SK-N-MC (cell line): ENCODE data around the gene SDK2.

Source experiments
- DNase-seq: peaks from one replicate; pipeline ENCODE4 v3.0.0-alpha.2; 2011; ENCODE audit warnings: low read depth, low spot score
- H3K27ac ChIP-seq: fragments of 200-600 bp; sonication (generic); 2 replicates; pipeline ENCODE4 v1.5.1; 2016; ENCODE audit warnings: mixed run types
- H3K36me3 ChIP-seq: fragments of 200-600 bp; sonication (generic); 2 replicates; pipeline ENCODE4 v1.6.1; 2017; ENCODE audit warnings: antibody characterized with exemption, low read length, mixed read lengths; ENCODE audit not compliant: insufficient read depth
- H3K4me3 ChIP-seq: fragments of 200-600 bp; sonication (generic); 2 replicates; pipeline ENCODE4 v1.5.1; 2016
- H3K9ac ChIP-seq: fragments of 200-600 bp; sonication (generic); 2 replicates; pipeline ENCODE4 v1.8.0; 2017; ENCODE audit warnings: mixed run types, mixed read lengths; ENCODE audit not compliant: insufficient read length
- H3K9me3 ChIP-seq: fragments of 200-600 bp; sonication (generic); 2 replicates; pipeline ENCODE4 v1.6.1; 2017; ENCODE audit warnings: low read depth, mild to moderate bottlenecking, antibody characterized with exemption, low read length, moderate library complexity, mixed read lengths
- EZH2 ChIP-seq: fragments of 200-600 bp; sonication (generic); IDR thresholded peaks from one replicate; pipeline ENCODE4 v1.6.1; 2017; ENCODE audit warnings: antibody characterized with exemption
- FOXP2 ChIP-seq: optimal IDR thresholded peaks from 2 replicates; pipeline ENCODE3; 2011; ENCODE audit warnings: mild to moderate bottlenecking, moderate library complexity; ENCODE audit not compliant: insufficient read depth; ENCODE audit errors: extremely low read length, control extremely low read depth
- POLR2AphosphoS5 ChIP-seq: IDR thresholded peaks from 2 replicates; pipeline ENCODE4 v1.6.1; 2012; ENCODE audit warnings: mild to moderate bottlenecking, low read depth, low read length, borderline replicate concordance

SDK2 gene

GRCh38 chr17:73434154-73434553 lies 210.1 kb downstream of the SDK2 start:
- no peak overlapping the region for H3K4me3 ChIP-seq
- no peaks in the 10 kb centered on the region for H3K36me3 ChIP-seq
- no peak for TF ChIP-seq EZH2
- TF ChIP-seq FOXP2: no peak
- no peak for TF ChIP-seq POLR2AphosphoS5
- H3K27ac ChIP-seq: no peak overlapping the region
- H3K9ac ChIP-seq: no peak overlapping the region
- H3K9me3 ChIP-seq: no peaks in the 10 kb centered on the region
- DNase-seq: no peak

- DNase-seq: no peak
- TF ChIP-seq EZH2: no peak
- no peak for TF ChIP-seq FOXP2
- Histone ChIP-seq H3K36me3 (no peaks in the 10 kb centered on the region), H3K9me3 (no peaks in the 10 kb centered on the region), H3K4me3 (no peak overlapping the region), H3K27ac (no peak overlapping the region), H3K9ac (no peak overlapping the region)
Measured at GRCh38 chr17:73433501-73433900, 210.7 kb downstream of the SDK2 start.

GRCh38 chr17:73432624-73433190 lies 211.5 kb downstream of the SDK2 start:
- no peak overlapping the region for H3K9ac ChIP-seq
- no peaks in the 10 kb centered on the region for H3K36me3 ChIP-seq
- DNase-seq: no peak
- H3K4me3 ChIP-seq: no peak overlapping the region
- H3K9me3 ChIP-seq: no peaks in the 10 kb centered on the region
- TF ChIP-seq EZH2 (no peak), POLR2AphosphoS5 (no peak), FOXP2 (no peak)
- H3K27ac ChIP-seq: no peak overlapping the region

GRCh38 chr17:73431401-73432205 lies 212.6 kb downstream of the SDK2 start:
- Histone ChIP-seq H3K9ac (no peak overlapping the region), H3K36me3 (no peaks in the 10 kb centered on the region), H3K9me3 (no peaks in the 10 kb centered on the region), H3K27ac (no peak overlapping the region), H3K4me3 (no peak overlapping the region)
- no peak for TF ChIP-seq EZH2
- no peak for DNase-seq

- H3K36me3 ChIP-seq: no peaks in the 10 kb centered on the region
- TF ChIP-seq EZH2 (no peak), POLR2AphosphoS5 (no peak), FOXP2 (no peak)
- DNase-seq: no peak
- no peak overlapping the region for H3K9ac ChIP-seq
- H3K4me3 ChIP-seq: no peak overlapping the region
- no peak overlapping the region for H3K27ac ChIP-seq
- H3K9me3 ChIP-seq: no peaks in the 10 kb centered on the region
Measured at GRCh38 chr17:73430848-73431247, 213.4 kb downstream of the SDK2 start.

GRCh38 chr17:73430165-73430680 lies 214.0 kb downstream of the SDK2 start:
- TF ChIP-seq POLR2AphosphoS5 (no peak), FOXP2 (no peak), EZH2 (no peak)
- Histone ChIP-seq H3K36me3 (no peaks in the 10 kb centered on the region), H3K9ac (no peak overlapping the region), H3K9me3 (no peaks in the 10 kb centered on the region), H3K4me3 (no peak overlapping the region), H3K27ac (no peak overlapping the region)
- no peak for DNase-seq

- H3K4me3 ChIP-seq: no peak overlapping the region
- TF ChIP-seq POLR2AphosphoS5 (no peak), EZH2 (no peak), FOXP2 (no peak)
- no peaks in the 10 kb centered on the region for H3K36me3 ChIP-seq
- H3K9ac ChIP-seq: no peak overlapping the region
- DNase-seq: no peak
- no peaks in the 10 kb centered on the region for H3K9me3 ChIP-seq
- no peak overlapping the region for H3K27ac ChIP-seq
Measured at GRCh38 chr17:73429440-73430164, 214.6 kb downstream of the SDK2 start.

GRCh38 chr17:73427198-73427597 lies 217.0 kb downstream of the SDK2 start:
- no peaks in the 10 kb centered on the region for H3K9me3 ChIP-seq
- no peak overlapping the region for H3K4me3 ChIP-seq
- no peak overlapping the region for H3K9ac ChIP-seq
- no peaks in the 10 kb centered on the region for H3K36me3 ChIP-seq
- H3K27ac ChIP-seq: no peak overlapping the region
- no peak for DNase-seq
- TF ChIP-seq FOXP2: no peak
- no peak for TF ChIP-seq EZH2
- no peak for TF ChIP-seq POLR2AphosphoS5
